Loucy (cell line): ENCODE measurements around the gene ISCU.

Source experiments
- CTCF ChIP-seq: fragments of 200-600 bp; sonication (generic); conservative IDR thresholded peaks from 2 replicates; pipeline ENCODE4 v1.5.1; 2014; ENCODE audit warnings: mild to moderate bottlenecking, antibody characterized with exemption, low read length
- EZH2phosphoT487 ChIP-seq: fragments of 200-600 bp; IDR thresholded peaks from 2 replicates; pipeline ENCODE4 v1.6.1; 2018; ENCODE audit warnings: antibody characterized with exemption, mild to moderate bottlenecking, moderate library complexity, borderline replicate concordance

GRCh38 chr12:108526482-108527165 is 35.8 kb upstream of the ISCU start:
- TF ChIP-seq CTCF (no peak), EZH2phosphoT487 (no peak)
